Measurements from ENCODE around the gene MINDY3.

DNA sequence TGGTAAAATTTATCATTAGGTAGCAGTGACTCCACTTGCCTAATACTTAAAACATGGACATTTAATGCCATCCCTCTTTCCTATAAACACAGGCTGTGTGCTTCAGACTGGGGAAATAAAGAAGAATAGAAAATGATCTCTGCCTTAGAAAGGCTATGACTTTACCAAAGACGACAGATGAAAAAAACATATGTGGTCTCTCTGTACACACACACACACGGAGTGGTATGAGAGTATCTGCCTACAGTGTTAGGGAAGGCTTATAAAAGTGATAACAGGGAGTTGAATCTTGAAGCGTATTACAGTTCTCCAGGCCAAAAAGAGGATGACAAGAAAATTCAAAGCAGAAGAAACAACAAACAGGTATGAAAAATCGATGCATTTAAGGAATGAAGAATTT, 38.2 kb downstream of the MINDY3 start:
- TF ChIP-seq TAF1 (IDR thresholded peaks at IDR 0.05; ENCODE audit: low read depth, low read length) = no peak
- no peak for TF ChIP-seq POLR2A (IDR thresholded peaks at IDR 0.05; ENCODE audit: low read depth, low read length)
